ENCODE data around the gene HMGCL. TPM values are rescaled to one million over a fixed set of nuclear protein-coding genes. Genes with fewer than 3 reads are reported as not detected.

The HMGCL gene
- total and polyA plus RNA-seq, 2 of the 13 experiments (the other 11 are each of a cell fraction or from before 2014, with no cell fraction given), result 21.3 to 41.4 TPM

- TF ChIP-seq ZNF33B (CRISPR knock-in tag; IDR thresholded peaks at IDR 0.05) (no peak), GABPA (IDR thresholded peaks at IDR 0.05; ENCODE audit: low read depth, low read length) (no peak), GABPA (CRISPR knock-in tag; IDR thresholded peaks at IDR 0.05; ENCODE audit: low read depth) (peak; percentile 97), NR2C2 (CRISPR knock-in tag; IDR thresholded peaks at IDR 0.05; ENCODE audit: borderline replicate concordance) (0 out of 2 replicates have a peak, but pooled peaks have one; percentile 77), NFE2L2 (IDR thresholded peaks at IDR 0.05; ENCODE audit: low read length) (no peak), ZNF747 (CRISPR knock-in tag; IDR thresholded peaks at IDR 0.05; ENCODE audit: borderline replicate concordance) (no peak), ZNF770 (CRISPR knock-in tag; IDR thresholded peaks at IDR 0.05) (no peak; the same call in 1 of the 2 replicates), ZNF326 (CRISPR knock-in tag; IDR thresholded peaks at IDR 0.05; ENCODE audit: borderline replicate concordance) (no peak), XRCC5 (optimal IDR thresholded peaks at IDR 0.05; ENCODE audit: low read length) (peak; percentile 20), CEBPB (IDR thresholded peaks at IDR 0.05; ENCODE audit: borderline replicate concordance, low read depth, low read length) (no peak), MTA1 (CRISPR knock-in tag; IDR thresholded peaks at IDR 0.05; ENCODE audit: borderline replicate concordance) (no peak), NR2F6 (IDR thresholded peaks at IDR 0.05) (no peak), NR2F6 (CRISPR knock-in tag; IDR thresholded peaks at IDR 0.05) (0 out of 2 replicates have a peak, but pooled peaks have one; percentile 20), ZNF503 (CRISPR knock-in tag; IDR thresholded peaks at IDR 0.05) (no peak), FOXM1 (CRISPR knock-in tag; IDR thresholded peaks at IDR 0.05) (no peak), CBFB (CRISPR knock-in tag; IDR thresholded peaks at IDR 0.05) (no peak), ZNF674 (CRISPR knock-in tag; IDR thresholded peaks at IDR 0.05; ENCODE audit: low read depth) (no peak), MBD4 (IDR thresholded peaks at IDR 0.05; ENCODE audit: borderline replicate concordance, low read length) (no peak), ZKSCAN1 (IDR thresholded peaks at IDR 0.05; ENCODE audit: low read length) (no peak), ZNF552 (CRISPR knock-in tag; IDR thresholded peaks at IDR 0.05; ENCODE audit: borderline replicate concordance) (peak; percentile 69; the same call in 1 of the 2 replicates), ZNF556 (CRISPR knock-in tag; IDR thresholded peaks at IDR 0.05; ENCODE audit: borderline replicate concordance) (no peak), ZNF761 (CRISPR knock-in tag; conservative IDR thresholded peaks at IDR 0.05) (no peak), REPIN1 (CRISPR knock-in tag; IDR thresholded peaks at IDR 0.05; ENCODE audit: borderline replicate concordance, low read depth) (peak; percentile 71), HBP1 (CRISPR knock-in tag; IDR thresholded peaks at IDR 0.05; ENCODE audit: low read depth) (no peak; the same call in 1 of the 2 replicates), ZNF772 (CRISPR knock-in tag; IDR thresholded peaks at IDR 0.05) (peak; percentile 77; the same call in 1 of the 2 replicates), SOX5 (CRISPR knock-in tag; IDR thresholded peaks at IDR 0.05; ENCODE audit: borderline replicate concordance) (peak; percentile 53; the same call in 1 of the 2 replicates)
Observed at GRCh38 chr1:23790696-23791515, 34.3 kb downstream of the HMGCL start, which contains the start of gene LYPLA2 (continued).
